Psoas muscle (tissue), 8 donors: ENCODE measurements around the gene CAPN8. TPM values are rescaled to one million over a fixed set of nuclear protein-coding genes. Genes with fewer than 3 reads are reported as not detected.

Source experiments
- ATAC-seq, 4 donors: fragments of 200-7000 bp; cut with Tn5 transposase; one replicate each; pipeline ENCODE4 v1.9.1; 2020; ENCODE audit warnings: moderate library complexity in 3 of 4, mild to moderate bottlenecking in 2 of 4
- DNase-seq, 2 donors: peaks; one replicate each; pipeline ENCODE4 v3.0.0-alpha.2; 2020
- H3K27ac ChIP-seq: fragments of 200-600 bp; one replicate; pipeline ENCODE4 v1.8.0; 2022
- H3K27me3 ChIP-seq, 3 donors: fragments of 200-600 bp in 1 of 3; one replicate each; pipeline versions ENCODE4 v1.6.1 to v1.8.0; 2013 to 2022; ENCODE audit warnings: low read length in 2 of 3, mild to moderate bottlenecking in 2 of 3, moderate library complexity in 1 of 3; ENCODE audit not compliant: insufficient read depth in 3 of 3
- H3K36me3 ChIP-seq, 2 donors: fragments of 200-600 bp in 1 of 2; one replicate each; pipeline versions ENCODE4 v1.6.1 to v1.8.0; 2013 to 2022; ENCODE audit warnings: low read depth in 1 of 2, mild to moderate bottlenecking in 1 of 2, moderate library complexity in 1 of 2; ENCODE audit not compliant: insufficient read depth in 1 of 2
- H3K4me1 ChIP-seq: fragments of 200-600 bp; one replicate; pipeline ENCODE4 v1.8.0; 2022
- H3K4me3 ChIP-seq: fragments of 200-600 bp; one replicate; pipeline ENCODE4 v1.8.0; 2022; ENCODE audit warnings: mild to moderate bottlenecking
- H3K9me3 ChIP-seq: fragments of 200-600 bp; one replicate; pipeline ENCODE4 v1.8.0; 2022
- CTCF ChIP-seq: fragments of 200-600 bp; IDR thresholded peaks from one replicate; pipeline ENCODE4 v1.8.0; 2022; ENCODE audit warnings: antibody characterized with exemption
- WGBS, 3 donors: extraction: QIAGEN DNeasy Blood & Tissue Kit; methylation state at CpG; one replicate each; pipeline versions ENCODE4 v1.1.6 to v1.1.7; 2013; 5-methylcytosine and 5-hydroxymethylcytosine counted together
- intact Hi-C, 2 donors: fragments of 100-400 bp; cut with DNase I; formaldehyde crosslinking; loops; one replicate each; pipeline versions ENCODE4 v1.11.0 to v1.14.2; 2022
- polyA plus RNA-seq, 3 donors: library from polyadenylated mRNA; stranded (reverse); fragments of 200-250 nt; gene quantifications; one replicate each; pipeline ENCODE4 v1.2.3, GENCODE V29; 2013
- total RNA-seq, 4 donors: library from RNA; stranded (reverse); fragmentation: NEBNext Ultra II Directional in 2 of 4; extraction: Animal tissue kit (Norgen Biotek cat#: 25700) in 2 of 4; gene quantifications; one replicate each; pipeline versions ENCODE4 v1.2.1 to v1.2.4, GENCODE V29; 2021 to 2023
- donor health status: healthy with polysubstance abuse.
- donor health status: DM: no; HTN: no; CAD: no; lungs with moderate emphysema.
- donor health status: Bipolar disorder and iron deficiency.
- donor health status: healthy.
- donor health status: DM: yes; HTN: yes; CAD: no.
- donor health status: DM: no; HTN: no; CAD: no.
- donor health status: DM: no; HTN: no; CAD: no.
- donor health status: DM: yes; HTN: yes; CAD: no.

CAPN8 gene
- total and polyA plus RNA-seq, 7 donors = 0.04 to 5.4 (median 0.78) TPM; not detected in 2

GRCh38 chr1:223649222-223649621 lies 16.3 kb downstream of the CAPN8 start:
- Histone ChIP-seq H3K4me1 (peaks cover 19% of the 10 kb centered on the region), H3K9me3 (no peaks in the 10 kb centered on the region), H3K36me3 (no peaks in the 10 kb centered on the region), H3K27me3 (no peaks in the 10 kb centered on the region), H3K4me3 (no peak overlapping the region), H3K27ac (no peak overlapping the region)
- WGBS, 3 donors = 0% methylated on average over 1 of the region's 1 CpG
- no peak for ATAC-seq
- no peak for TF ChIP-seq CTCF
- no peak for DNase-seq
- intact Hi-C loops = no loop called here

DNA sequence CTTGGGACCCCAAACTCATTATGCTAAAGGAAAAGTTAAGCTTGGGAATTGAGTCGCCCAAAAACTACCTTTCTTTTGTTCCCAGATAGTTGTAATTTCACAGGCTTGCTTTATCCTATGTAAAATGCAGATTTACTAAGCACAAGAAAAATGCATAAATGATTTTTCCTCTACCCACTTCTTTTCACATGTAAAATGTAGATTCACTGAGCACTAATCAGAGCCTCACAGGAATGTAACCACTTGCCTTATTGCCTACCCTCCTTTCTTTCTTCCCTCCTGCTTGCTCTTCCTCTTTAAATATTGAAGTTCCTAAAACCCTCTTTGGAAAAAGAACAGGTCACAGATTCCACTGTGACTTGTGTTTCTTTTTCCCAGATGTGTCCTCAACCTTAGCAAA lies 18.3 kb downstream of the CAPN8 start:
- Histone ChIP-seq H3K4me3 (no peak overlapping the region), H3K9me3 (no peaks in the 10 kb centered on the region), H3K27me3 (no peaks in the 10 kb centered on the region), H3K36me3 (no peaks in the 10 kb centered on the region), H3K4me1 (peaks cover 13% of the 10 kb centered on the region), H3K27ac (no peak overlapping the region)
- ATAC-seq (no peak), DNase-seq (no peak)
- no peak for TF ChIP-seq CTCF
- intact Hi-C loops = no loop called here
- 89 to 95% (median 94%) methylated on average over 1 of the region's 1 CpG for WGBS, 3 donors

GRCh38 chr1:223645903-223646302 lies 19.6 kb downstream of the CAPN8 start:
- 57 to 78% (median 72%) methylated on average over 3 of the region's 3 CpGs for WGBS, 3 donors
- ATAC-seq (no peak), DNase-seq (no peak)
- no peak overlapping the region for H3K27ac ChIP-seq
- no peaks in the 10 kb centered on the region for H3K9me3 ChIP-seq
- H3K27me3 ChIP-seq = no peaks in the 10 kb centered on the region
- no peak overlapping the region for H3K4me3 ChIP-seq
- no peaks in the 10 kb centered on the region for H3K36me3 ChIP-seq
- peaks cover 8% of the 10 kb centered on the region for H3K4me1 ChIP-seq
- TF ChIP-seq CTCF = no peak
- intact Hi-C loops = no loop called here

DNA sequence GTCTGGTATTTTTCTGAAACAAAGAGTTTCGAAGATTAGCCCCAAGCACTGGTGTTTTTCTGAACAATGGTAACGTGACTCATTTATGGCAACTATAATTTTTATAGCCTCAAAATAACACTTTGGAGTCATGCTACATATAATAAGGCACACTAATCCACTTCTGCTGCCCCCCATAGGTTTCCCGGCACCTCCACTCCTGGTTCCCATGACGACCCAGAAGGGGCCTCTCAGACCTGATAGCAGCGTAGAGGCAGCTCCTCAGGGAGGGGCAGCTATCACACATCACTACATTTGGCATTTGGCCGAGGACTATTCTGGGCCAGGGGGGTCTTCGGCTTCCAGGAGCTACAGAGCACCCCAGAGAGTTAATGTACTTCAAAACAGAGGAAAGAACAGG lies 23.3 kb downstream of the CAPN8 start:
- Histone ChIP-seq H3K36me3 (no peaks in the 10 kb centered on the region), H3K27ac (no peak overlapping the region), H3K4me3 (no peak overlapping the region), H3K27me3 (no peaks in the 10 kb centered on the region), H3K4me1 (no peaks in the 10 kb centered on the region), H3K9me3 (no peaks in the 10 kb centered on the region)
- 67 to 71% (median 68%) methylated on average over 7 of the region's 7 CpGs for WGBS, 3 donors
- no peak for TF ChIP-seq CTCF
- DNase-seq (no peak), ATAC-seq (no peak)
- intact Hi-C loops = no loop called here

- no peaks in the 10 kb centered on the region for H3K4me1 ChIP-seq
- H3K27me3 ChIP-seq = no peaks in the 10 kb centered on the region
- H3K36me3 ChIP-seq = no peaks in the 10 kb centered on the region
- no peaks in the 10 kb centered on the region for H3K9me3 ChIP-seq
- no peak for ATAC-seq
- 59 to 73% (median 72%) methylated on average over 7 of the region's 7 CpGs for WGBS, 3 donors
- intact Hi-C loops = no loop called here
- H3K27ac ChIP-seq = no peak overlapping the region
- TF ChIP-seq CTCF = no peak
- H3K4me3 ChIP-seq = no peak overlapping the region
- DNase-seq = no peak
Observed at GRCh38 chr1:223641523-223642039, 23.9 kb downstream of the CAPN8 start.
